Measurements from ENCODE around the gene UMODL1.

DNA sequence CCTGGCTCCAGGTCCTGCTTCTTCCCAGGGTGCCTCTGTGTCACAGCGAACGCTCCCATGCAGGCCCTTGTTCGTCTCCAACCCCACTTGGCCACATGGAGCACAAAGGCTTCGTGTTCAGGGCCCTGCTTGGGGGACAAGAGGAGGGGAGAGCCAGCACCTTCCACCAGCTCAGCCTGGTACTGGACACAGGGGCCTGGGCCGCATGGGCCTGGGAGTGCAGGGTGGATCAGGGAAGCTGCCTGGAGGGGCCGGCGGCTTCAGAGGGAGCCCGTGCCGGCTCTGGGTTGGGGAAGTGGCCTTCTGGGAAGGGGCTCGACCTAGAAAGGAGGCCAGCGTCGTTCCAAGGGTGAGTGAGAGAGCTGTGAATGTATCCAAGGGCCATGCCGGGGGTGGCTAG lies 53.0 kb downstream of the UMODL1 start:
- TF ChIP-seq, protein P1, sequence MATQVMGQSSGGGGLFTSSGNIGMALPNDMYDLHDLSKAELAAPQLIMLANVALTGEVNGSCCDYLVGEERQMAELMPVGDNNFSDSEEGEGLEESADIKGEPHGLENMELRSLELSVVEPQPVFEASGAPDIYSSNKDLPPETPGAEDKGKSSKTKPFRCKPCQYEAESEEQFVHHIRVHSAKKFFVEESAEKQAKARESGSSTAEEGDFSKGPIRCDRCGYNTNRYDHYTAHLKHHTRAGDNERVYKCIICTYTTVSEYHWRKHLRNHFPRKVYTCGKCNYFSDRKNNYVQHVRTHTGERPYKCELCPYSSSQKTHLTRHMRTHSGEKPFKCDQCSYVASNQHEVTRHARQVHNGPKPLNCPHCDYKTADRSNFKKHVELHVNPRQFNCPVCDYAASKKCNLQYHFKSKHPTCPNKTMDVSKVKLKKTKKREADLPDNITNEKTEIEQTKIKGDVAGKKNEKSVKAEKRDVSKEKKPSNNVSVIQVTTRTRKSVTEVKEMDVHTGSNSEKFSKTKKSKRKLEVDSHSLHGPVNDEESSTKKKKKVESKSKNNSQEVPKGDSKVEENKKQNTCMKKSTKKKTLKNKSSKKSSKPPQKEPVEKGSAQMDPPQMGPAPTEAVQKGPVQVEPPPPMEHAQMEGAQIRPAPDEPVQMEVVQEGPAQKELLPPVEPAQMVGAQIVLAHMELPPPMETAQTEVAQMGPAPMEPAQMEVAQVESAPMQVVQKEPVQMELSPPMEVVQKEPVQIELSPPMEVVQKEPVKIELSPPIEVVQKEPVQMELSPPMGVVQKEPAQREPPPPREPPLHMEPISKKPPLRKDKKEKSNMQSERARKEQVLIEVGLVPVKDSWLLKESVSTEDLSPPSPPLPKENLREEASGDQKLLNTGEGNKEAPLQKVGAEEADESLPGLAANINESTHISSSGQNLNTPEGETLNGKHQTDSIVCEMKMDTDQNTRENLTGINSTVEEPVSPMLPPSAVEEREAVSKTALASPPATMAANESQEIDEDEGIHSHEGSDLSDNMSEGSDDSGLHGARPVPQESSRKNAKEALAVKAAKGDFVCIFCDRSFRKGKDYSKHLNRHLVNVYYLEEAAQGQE (IDR thresholded peaks at IDR 0.05; ENCODE audit: borderline replicate concordance in 1 of 2, low read depth in 1 of 2, low read length in 2 of 2), result no peak
- TF ChIP-seq EZH2 (conservative IDR thresholded peaks at IDR 0.05; ENCODE audit: low read depth, low read length), result no peak
- TF ChIP-seq NCOA2 (CRISPR knock-in tag; IDR thresholded peaks at IDR 0.05), result no peak
- no peak for TF ChIP-seq ZZZ3 (CRISPR knock-in tag; IDR thresholded peaks at IDR 0.05; ENCODE audit: borderline replicate concordance)
- TF ChIP-seq, protein P2, sequence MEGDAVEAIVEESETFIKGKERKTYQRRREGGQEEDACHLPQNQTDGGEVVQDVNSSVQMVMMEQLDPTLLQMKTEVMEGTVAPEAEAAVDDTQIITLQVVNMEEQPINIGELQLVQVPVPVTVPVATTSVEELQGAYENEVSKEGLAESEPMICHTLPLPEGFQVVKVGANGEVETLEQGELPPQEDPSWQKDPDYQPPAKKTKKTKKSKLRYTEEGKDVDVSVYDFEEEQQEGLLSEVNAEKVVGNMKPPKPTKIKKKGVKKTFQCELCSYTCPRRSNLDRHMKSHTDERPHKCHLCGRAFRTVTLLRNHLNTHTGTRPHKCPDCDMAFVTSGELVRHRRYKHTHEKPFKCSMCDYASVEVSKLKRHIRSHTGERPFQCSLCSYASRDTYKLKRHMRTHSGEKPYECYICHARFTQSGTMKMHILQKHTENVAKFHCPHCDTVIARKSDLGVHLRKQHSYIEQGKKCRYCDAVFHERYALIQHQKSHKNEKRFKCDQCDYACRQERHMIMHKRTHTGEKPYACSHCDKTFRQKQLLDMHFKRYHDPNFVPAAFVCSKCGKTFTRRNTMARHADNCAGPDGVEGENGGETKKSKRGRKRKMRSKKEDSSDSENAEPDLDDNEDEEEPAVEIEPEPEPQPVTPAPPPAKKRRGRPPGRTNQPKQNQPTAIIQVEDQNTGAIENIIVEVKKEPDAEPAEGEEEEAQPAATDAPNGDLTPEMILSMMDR (CRISPR knock-in tag; IDR thresholded peaks at IDR 0.05), result no peak
- no peak for TF ChIP-seq ATF2 (CRISPR knock-in tag; IDR thresholded peaks at IDR 0.05)
- TF ChIP-seq ZNF580 (CRISPR knock-in tag; IDR thresholded peaks at IDR 0.05; ENCODE audit: borderline replicate concordance, low read depth), result no peak
- TF ChIP-seq U2AF2 (IDR thresholded peaks at IDR 0.05; ENCODE audit: low read depth, low read length), result no peak
- no peak for TF ChIP-seq MIXL1 (CRISPR knock-in tag; IDR thresholded peaks at IDR 0.05)
- TF ChIP-seq ZNF569 (CRISPR knock-in tag; IDR thresholded peaks at IDR 0.05; ENCODE audit: borderline replicate concordance), result no peak
- no peak for TF ChIP-seq ZBTB1 (CRISPR knock-in tag; IDR thresholded peaks at IDR 0.05; ENCODE audit: borderline replicate concordance)
- TF ChIP-seq CHD2 (IDR thresholded peaks at IDR 0.05; ENCODE audit: low read depth, low read length), result no peak
